Central memory CD8-positive, alpha-beta T cell (primary cell): ENCODE data around the gene NIPSNAP2.
"Not testable (repeated sequence)": the region's sequence is repeated elsewhere in the genome, so short reads cannot be mapped to it uniquely, and the experiment has no call there.

Experiments
- ATAC-seq: fragments of 150-1000 bp; cut with Tn5 transposase; replicated peaks from 2 replicates; pipeline ENCODE4 v1.10.0; 2022; ENCODE audit warnings: mild to moderate bottlenecking, moderate FRiP score, moderate number of reproducible peaks; ENCODE audit not compliant: poor library complexity, severe bottlenecking; ENCODE audit errors: extremely low read depth
- DNase-seq, 2 donors: peaks; one replicate each; pipeline ENCODE4 v3.0.0; 2021; ENCODE audit warnings: low spot score in 2 of 2
- H3K27ac Mint-ChIP-seq: one replicate; pipeline ENCODE4 v1.8.0; 2022; ENCODE audit warnings: low read depth, mild to moderate bottlenecking, moderate library complexity, mixed read lengths
- H3K27me3 Mint-ChIP-seq: one replicate; pipeline ENCODE4 v1.8.0; 2022; ENCODE audit warnings: mixed read lengths
- H3K36me3 Mint-ChIP-seq: one replicate; pipeline ENCODE4 v1.8.0; 2022; ENCODE audit warnings: mild to moderate bottlenecking, moderate library complexity, mixed read lengths; ENCODE audit not compliant: insufficient read depth
- H3K4me1 Mint-ChIP-seq: one replicate; pipeline ENCODE4 v1.8.0; 2022; ENCODE audit warnings: mixed read lengths
- H3K4me3 Mint-ChIP-seq: one replicate; pipeline ENCODE4 v1.8.0; 2022; ENCODE audit warnings: mild to moderate bottlenecking, moderate library complexity, mixed read lengths
- H3K9me3 Mint-ChIP-seq: one replicate; pipeline ENCODE4 v1.8.0; 2022; ENCODE audit warnings: mixed read lengths

The NIPSNAP2 gene

GRCh38 chr7:55964261-55965099, at the start of gene NIPSNAP2:
NIPSNAP2 (plus strand) TSS chr7:55964585; CDS start chr7:55964610, 25 bp downstream.
- Mint-ChIP-seq H3K4me1 (peaks cover 19% of the 10 kb centered on the region), H3K9me3 (no peaks in the 10 kb centered on the region), H3K4me3 (peak within 1 kb of the TSS; percentile 70), H3K27me3 (no peaks in the 10 kb centered on the region), H3K27ac (peak within 1 kb of the TSS; percentile 92), H3K36me3 (peaks cover 14% of the 10 kb centered on the region)
- DNase-seq (peak; percentile 33 to 43), ATAC-seq (peak; percentile 78)

- Mint-ChIP-seq H3K4me3 (no peak overlapping the region), H3K27ac (no peak overlapping the region), H3K36me3 (no peaks in the 10 kb centered on the region), H3K9me3 (no peaks in the 10 kb centered on the region), H3K4me1 (no peaks in the 10 kb centered on the region), H3K27me3 (no peaks in the 10 kb centered on the region)
- no peak for DNase-seq
- no peak for ATAC-seq
These were observed 46.6 kb upstream of the NIPSNAP2 start for GRCh38 chr7:55917771-55918170.

- Mint-ChIP-seq H3K27ac (no peak overlapping the region), H3K4me3 (no peak overlapping the region), H3K4me1 (no peaks in the 10 kb centered on the region), H3K9me3 (no peaks in the 10 kb centered on the region), H3K36me3 (no peaks in the 10 kb centered on the region), H3K27me3 (no peaks in the 10 kb centered on the region)
- ATAC-seq: no peak
- DNase-seq: no peak
These were observed 36.2 kb upstream of the NIPSNAP2 start for GRCh38 chr7:55928006-55928767.

- peaks cover 4% of the 10 kb centered on the region for H3K9me3 Mint-ChIP-seq
- DNase-seq (no peak), ATAC-seq (no peak)
- no peak overlapping the region for H3K4me3 Mint-ChIP-seq
- no peaks in the 10 kb centered on the region for H3K4me1 Mint-ChIP-seq
- H3K27ac Mint-ChIP-seq: no peak overlapping the region
- no peaks in the 10 kb centered on the region for H3K27me3 Mint-ChIP-seq
- no peaks in the 10 kb centered on the region for H3K36me3 Mint-ChIP-seq
These were observed 32.8 kb upstream of the NIPSNAP2 start for GRCh38 chr7:55931421-55932151.

GRCh38 chr7:55939514-55940123, 24.8 kb upstream of the NIPSNAP2 start:
- no peaks in the 10 kb centered on the region for H3K27me3 Mint-ChIP-seq
- ATAC-seq (no peak), DNase-seq (no peak)
- peaks cover 20% of the 10 kb centered on the region for H3K9me3 Mint-ChIP-seq
- H3K27ac Mint-ChIP-seq: no peak overlapping the region
- H3K4me3 Mint-ChIP-seq: no peak overlapping the region
- no peaks in the 10 kb centered on the region for H3K4me1 Mint-ChIP-seq
- no peaks in the 10 kb centered on the region for H3K36me3 Mint-ChIP-seq

- H3K27me3 Mint-ChIP-seq: no peaks in the 10 kb centered on the region
- no peak for DNase-seq
- H3K4me3 Mint-ChIP-seq: no peak overlapping the region
- no peak for ATAC-seq
- no peak overlapping the region for H3K27ac Mint-ChIP-seq
- H3K9me3 Mint-ChIP-seq: no peaks in the 10 kb centered on the region
- peaks cover 1% of the 10 kb centered on the region for H3K36me3 Mint-ChIP-seq
- H3K4me1 Mint-ChIP-seq: peaks cover 1% of the 10 kb centered on the region
These were observed 17.8 kb upstream of the NIPSNAP2 start for GRCh38 chr7:55946545-55946944.

GRCh38 chr7:55951637-55952351, 12.6 kb upstream of the NIPSNAP2 start, which contains the start of gene MRPS17:
MRPS17 (plus strand) TSS chr7:55951877; CDS start chr7:55953196, 1,319 bp downstream.
- Mint-ChIP-seq H3K36me3 (peaks cover 17% of the 10 kb centered on the region), H3K27ac (peak within 1 kb of the TSS; percentile 96), H3K4me1 (peaks cover 17% of the 10 kb centered on the region), H3K4me3 (peak within 1 kb of the TSS; percentile 92), H3K9me3 (no peaks in the 10 kb centered on the region), H3K27me3 (no peaks in the 10 kb centered on the region)
- peak; percentile 100 for ATAC-seq
- peak; percentile 85 to 90 for DNase-seq

- ATAC-seq: peak; percentile 4
- H3K27me3 Mint-ChIP-seq, H3K9me3 Mint-ChIP-seq, DNase-seq: not testable (repeated sequence)
- peaks cover 19% of the 10 kb centered on the region for H3K4me1 Mint-ChIP-seq
- H3K4me3 Mint-ChIP-seq: peak overlapping the region; percentile 92
- H3K36me3 Mint-ChIP-seq: peaks cover 17% of the 10 kb centered on the region
- peak overlapping the region; percentile 96 for H3K27ac Mint-ChIP-seq
These were observed 12.1 kb upstream of the NIPSNAP2 start for GRCh38 chr7:55952352-55952671.

GRCh38 chr7:55953707-55954475, 10.5 kb upstream of the NIPSNAP2 start:
- no peaks in the 10 kb centered on the region for H3K9me3 Mint-ChIP-seq
- H3K4me3 Mint-ChIP-seq: peak overlapping the region; percentile 92
- H3K27me3 Mint-ChIP-seq: no peaks in the 10 kb centered on the region
- DNase-seq (no peak), ATAC-seq (no peak)
- H3K4me1 Mint-ChIP-seq: peaks cover 22% of the 10 kb centered on the region
- peak overlapping the region; percentile 12 for H3K27ac Mint-ChIP-seq
- H3K36me3 Mint-ChIP-seq: peaks cover 17% of the 10 kb centered on the region

- DNase-seq (no peak), ATAC-seq (no peak)
- peaks cover 9% of the 10 kb centered on the region for H3K36me3 Mint-ChIP-seq
- H3K27ac Mint-ChIP-seq: no peak overlapping the region
- no peaks in the 10 kb centered on the region for H3K9me3 Mint-ChIP-seq
- H3K4me3 Mint-ChIP-seq: no peak overlapping the region
- H3K4me1 Mint-ChIP-seq: peaks cover 15% of the 10 kb centered on the region
- H3K27me3 Mint-ChIP-seq: no peaks in the 10 kb centered on the region
These were observed 7.2 kb upstream of the NIPSNAP2 start for GRCh38 chr7:55957190-55957589.

GRCh38 chr7:55962014-55962413, 2.4 kb upstream of the NIPSNAP2 start:
- Mint-ChIP-seq H3K4me1 (peaks cover 16% of the 10 kb centered on the region), H3K9me3 (no peaks in the 10 kb centered on the region), H3K27me3 (no peaks in the 10 kb centered on the region), H3K27ac (no peak overlapping the region), H3K36me3 (peaks cover 10% of the 10 kb centered on the region), H3K4me3 (no peak overlapping the region)
- DNase-seq (no peak), ATAC-seq (no peak)
